Right renal cortex interstitium (tissue), 3 donors: ENCODE data around the gene IFITM1. TPM values are rescaled to one million over a fixed set of nuclear protein-coding genes. Genes with fewer than 3 reads are reported as not detected.
"Not testable (repeated sequence)": the region's sequence is repeated elsewhere in the genome, so short reads cannot be mapped to it uniquely, and the experiment has no call there.

Source experiments
- DNase-seq, 3 donors: peaks; one replicate each; pipeline ENCODE4 v3.0.0-alpha.2; 2013; ENCODE audit warnings: low read depth in 3 of 3, low spot score in 2 of 3
- polyA plus RNA-seq, 3 donors: library from polyadenylated mRNA; unstranded; fragments of 120-200 nt; gene quantifications; one replicate each; pipeline ENCODE4 v1.2.1, GENCODE V29; 2013; ENCODE audit not compliant: insufficient read length in 3 of 3

IFITM1 gene
- polyA plus RNA-seq, 3 donors, result 33.9 to 45.6 (median 43.5) TPM

DNA sequence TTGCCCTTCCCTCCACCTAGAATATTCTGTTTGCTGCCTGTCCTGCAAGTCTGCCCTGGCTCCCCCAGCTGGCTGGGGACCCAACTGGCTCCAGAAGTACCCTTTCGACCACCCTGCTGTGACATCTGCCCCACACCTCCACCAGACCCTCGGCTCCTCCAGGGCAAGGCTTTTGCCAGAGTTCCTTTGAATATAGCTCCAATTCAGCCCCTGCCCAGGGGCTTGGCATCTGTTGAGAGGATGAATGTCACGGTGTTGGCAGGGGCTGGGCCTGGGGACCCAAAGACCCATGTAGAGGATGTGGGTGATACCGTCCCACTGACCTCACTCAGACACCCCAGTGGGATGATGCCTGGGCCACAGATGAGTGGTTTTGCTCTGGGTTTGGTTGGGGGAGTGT, 31.7 kb upstream of the IFITM1 start:
- no peak for DNase-seq

DNA sequence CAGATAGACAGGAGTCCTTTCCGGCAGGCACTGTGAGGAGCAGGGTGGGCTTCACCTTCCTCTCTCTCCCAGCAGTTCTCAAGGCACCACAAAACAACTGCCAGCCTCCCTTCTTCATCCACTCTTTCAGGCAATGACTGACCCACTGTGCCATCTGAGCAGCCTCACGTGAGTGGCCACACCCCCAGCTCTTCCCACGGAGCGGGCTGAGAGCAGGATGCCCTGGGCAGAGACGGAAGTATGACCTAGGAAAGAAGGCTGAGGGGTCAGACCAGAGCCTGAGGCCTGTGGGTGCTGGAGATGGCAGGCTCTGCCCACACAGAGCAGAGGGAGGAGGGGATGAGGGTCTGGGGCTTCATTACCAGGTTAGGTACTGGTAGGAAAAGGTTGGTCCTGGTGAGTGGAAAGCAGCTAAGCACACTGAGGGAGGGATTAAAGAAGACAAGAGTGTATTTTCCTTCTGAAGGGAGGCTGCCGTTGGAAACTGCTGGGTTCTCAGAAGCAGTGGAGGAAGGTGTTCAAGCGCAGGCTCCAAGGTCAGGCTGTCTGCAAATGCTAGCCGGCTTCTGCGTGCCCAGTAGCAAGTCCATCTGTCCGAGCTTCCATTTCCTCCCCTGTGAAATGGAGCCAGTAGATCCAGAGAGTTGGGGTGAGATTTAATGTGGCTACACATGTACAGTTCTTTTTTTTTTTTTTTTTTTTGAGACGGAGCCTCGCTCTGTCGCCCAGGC, 31.0 kb upstream of the IFITM1 start:
- DNase-seq, result no peak

DNA sequence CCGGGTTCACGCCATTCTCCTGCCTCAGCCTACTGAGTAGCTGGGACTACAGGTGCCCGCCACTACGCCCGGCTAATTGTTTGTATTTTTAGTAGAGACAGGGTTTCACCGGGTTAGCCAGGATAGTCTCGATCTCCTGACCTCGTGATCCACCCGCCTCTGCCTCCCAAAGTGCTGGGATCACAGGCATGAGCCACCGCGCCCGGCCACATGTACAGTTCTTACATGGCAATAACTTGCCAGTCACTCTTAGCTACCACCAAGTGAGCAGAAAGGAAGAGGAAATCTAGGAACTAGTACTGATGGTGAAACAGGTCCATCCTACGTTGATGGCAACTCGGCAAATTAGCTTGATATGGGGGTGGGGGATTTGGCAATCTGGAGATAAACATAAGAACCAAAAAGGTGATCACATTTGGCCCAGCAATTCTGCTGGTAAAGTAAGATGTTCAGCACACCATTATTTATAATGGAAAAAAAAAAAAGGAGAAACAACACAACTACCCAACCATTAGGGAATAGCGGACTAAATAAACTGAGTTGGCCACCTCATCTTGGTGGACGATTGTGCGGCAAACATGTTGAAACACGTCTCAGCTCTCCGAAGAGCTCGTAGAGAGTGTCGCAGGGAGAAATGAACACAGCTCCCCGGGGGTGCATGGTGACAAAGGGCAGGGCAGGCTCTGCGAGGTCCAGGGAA, 30.3 kb upstream of the IFITM1 start:
- no peak for DNase-seq

DNA sequence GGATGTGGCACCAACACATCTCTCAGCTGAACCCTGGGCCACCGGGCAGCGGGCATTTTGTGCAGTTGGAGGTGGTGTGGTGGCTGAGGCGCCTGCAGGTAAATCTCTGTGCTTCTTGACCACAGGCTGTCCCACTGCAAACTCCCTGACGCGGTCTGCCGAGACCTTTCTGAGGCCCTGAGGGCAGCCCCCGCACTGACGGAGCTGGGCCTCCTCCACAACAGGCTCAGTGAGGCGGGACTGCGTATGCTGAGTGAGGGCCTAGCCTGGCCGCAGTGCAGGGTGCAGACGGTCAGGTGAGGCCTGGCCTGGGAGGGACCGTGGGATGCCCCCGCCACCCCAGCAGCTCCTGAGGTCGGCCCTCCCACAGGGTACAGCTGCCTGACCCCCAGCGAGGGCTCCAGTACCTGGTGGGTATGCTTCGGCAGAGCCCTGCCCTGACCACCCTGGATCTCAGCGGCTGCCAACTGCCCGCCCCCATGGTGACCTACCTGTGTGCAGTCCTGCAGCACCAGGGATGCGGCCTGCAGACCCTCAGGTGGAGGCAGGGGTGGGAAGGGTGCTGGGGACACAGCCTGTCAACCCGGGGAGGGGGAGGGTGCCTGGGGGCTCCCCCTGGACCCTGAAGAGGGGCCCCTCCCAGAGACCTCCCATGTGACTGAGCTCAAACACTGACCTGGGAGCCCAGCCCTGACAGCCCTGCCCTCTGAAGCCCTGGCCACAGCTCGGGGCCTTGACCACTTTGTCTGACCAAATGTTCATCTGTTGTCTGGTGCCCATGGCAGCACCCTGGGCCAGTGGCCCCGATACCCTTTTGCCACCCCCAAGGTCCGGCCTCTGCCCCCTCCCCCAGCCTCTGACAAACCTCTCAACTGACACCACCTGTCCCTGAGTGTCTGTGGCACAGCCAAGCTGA, 29.5 kb upstream of the IFITM1 start:
- no peak for DNase-seq

DNA sequence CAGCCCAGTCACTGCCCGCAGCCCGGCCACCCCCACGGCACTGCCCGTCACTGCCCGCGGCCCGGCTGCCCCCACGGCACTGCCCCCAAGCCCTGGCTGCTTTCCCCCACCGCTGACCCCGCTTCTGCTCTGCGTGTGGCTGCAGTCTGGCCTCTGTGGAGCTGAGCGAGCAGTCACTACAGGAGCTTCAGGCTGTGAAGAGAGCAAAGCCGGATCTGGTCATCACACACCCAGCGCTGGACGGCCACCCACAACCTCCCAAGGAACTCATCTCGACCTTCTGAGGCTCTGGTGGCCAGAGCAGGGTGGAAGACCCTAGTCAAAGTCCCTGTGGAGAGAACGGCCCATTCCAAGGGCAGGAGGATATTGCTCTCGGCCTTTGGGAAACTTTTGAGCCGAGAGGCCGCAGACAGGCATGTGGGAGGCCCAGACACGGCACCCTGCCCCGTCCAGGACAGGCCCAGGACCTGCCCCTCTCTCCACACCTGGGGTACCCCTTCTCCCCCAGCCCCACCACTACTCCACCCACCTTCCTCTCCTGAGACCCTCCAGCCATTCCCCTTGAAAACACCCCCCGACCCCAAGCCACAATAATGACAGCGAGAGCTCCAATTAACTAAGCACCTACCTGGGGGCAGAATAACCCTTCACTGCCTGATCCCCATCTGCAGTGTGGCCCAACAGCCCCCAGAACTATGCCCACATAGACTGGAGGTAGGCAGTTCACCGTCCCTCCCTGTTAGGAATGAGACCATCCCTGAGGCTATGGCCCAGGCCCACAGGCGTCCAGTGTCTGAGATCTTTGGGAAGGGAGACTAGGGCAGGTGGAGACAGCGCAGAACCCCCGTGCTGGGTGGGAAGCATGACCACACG, 28.6 kb upstream of the IFITM1 start:
- DNase-seq, result no peak

DNA sequence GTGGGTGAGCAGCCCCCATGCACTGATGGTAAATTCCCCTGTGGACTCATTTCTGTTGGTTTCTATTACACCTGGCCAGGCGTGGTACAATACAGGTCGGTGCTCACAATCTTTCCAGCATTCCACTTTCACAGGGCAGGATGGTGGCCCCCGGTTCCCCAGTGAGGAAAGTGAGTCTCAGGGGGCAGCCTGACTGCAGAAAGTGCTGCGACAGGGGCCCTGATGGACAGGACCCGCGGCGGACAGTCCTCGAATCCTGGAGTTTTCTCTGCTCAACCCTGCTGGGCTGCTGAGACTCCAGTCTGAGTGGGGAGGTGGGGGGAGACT, 28.0 kb upstream of the IFITM1 start:
- no peak for DNase-seq

DNA sequence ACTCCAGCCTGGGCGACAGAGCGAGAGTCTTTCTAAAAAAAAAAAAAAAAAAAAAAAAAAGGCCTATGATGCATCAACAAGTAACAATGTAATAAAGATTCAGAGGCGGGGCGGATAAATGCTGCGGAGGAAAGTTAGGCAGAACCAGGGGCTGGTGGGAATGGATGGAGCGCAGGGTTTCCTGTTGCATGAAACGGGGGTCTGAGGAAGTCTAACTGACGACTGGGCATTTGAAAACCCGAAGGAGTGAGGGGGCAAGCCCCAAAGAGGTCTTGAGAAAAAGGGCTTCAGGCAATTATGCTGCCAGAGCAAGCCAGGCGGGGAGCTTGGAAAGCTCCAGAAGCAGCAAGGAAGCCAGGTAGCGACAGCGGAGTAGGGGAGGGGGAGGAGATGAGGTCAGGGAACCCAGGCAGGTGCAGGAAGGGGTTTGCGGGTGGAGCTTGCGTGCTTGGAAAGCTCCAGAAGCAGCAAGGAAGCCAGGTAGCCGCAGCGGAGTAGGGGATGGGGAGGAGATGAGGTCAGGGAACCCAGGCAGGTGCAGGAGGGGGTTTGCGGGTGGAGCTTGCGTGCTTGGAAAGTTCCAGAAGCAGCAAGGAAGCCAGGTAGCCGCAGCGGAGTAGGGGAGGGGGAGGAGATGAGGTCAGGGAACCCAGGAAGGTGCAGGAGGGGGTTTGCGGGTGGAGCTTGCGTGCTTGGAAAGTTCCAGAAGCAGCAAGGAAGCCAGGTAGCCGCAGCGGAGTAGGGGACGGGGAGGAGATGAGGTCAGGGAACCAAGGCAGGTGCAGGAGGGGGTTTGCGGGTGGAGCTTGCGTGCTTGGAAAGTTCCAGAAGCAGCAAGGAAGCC, 26.6 kb upstream of the IFITM1 start:
- DNase-seq, result not testable (repeated sequence)

DNA sequence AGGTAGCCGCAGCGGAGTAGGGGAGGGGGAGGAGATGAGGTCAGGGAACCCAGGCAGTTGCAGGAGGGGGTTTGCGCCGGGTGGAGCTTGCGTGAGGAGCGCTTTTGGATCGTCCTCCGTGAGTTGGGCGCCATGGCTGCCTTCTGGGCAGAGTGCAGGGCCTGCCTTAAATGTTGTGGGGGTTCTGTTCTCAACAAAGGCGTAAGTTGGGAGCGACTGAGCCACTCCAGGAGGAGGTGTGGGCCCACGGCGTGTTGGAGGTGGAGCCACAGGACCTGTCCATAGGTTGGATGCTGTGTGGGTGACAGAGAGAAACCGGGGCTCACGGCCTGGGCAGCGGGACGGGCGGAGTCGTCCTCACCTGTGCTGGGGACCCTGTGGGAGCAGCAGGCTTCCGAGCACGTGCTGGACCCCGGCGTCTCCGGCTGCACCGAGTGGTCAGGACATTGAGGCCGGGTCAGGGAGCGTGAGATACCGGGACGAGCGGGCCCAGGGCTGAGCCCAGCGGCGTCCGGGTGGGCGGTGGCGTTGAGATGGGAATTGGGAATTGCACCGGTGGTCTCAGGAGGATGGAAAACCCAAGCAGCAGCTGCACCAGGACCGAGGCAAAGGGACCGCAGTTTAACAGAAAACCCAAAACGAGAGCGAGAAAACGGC, 25.9 kb upstream of the IFITM1 start:
- DNase-seq, result no peak

DNA sequence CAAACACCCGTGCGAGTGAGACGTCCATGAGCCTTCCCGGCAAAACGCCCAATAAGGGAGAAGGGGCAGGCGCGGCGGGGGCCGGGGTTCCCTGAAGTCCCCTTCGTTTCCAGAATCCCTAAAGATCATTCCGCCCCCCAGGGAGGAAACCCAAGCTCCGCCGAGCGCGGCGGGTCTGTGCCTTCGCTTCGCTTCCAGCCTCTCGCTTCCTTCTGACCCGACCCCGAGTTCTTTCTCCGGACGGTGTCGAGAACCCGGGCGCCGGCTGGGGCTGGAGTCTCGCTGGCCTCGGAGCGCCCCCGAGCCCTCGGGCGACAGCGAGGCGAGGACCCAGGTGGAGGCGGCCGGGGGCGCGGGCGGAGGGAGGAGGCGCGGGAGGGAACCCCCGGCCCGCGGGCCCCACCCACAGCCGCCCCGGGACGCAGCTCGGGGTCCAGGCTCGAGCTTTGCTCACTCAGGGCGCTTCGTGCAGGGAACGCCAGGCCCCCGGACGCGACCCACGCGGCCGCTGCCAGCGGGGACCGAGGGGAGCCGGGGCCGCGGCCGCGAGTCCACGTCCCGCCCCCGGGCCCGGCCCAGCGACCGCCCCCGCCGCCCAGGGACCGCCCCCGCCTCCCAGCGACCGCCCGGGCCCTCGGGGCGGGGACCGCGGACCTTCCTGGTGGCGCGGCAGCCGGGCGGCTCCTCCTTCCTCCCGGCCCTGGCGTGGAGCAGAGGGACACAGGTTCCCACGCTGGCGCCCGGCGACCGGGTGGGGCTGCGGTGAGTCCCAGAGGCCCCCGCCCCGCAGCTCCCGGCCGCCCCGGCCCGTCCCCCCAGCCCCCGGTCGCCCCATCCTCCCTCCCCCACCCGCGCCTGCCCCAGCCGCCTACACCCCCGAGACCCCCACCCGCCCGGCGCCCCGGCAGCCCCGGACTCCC, 25.1 kb upstream of the IFITM1 start, which contains the start of gene PGGHG:
PGGHG (plus strand) TSS at position 649 of the 920 bp plus-strand sequence. CDS start 691 bp downstream, outside the sequence.
- DNase-seq, result no peak

DNA sequence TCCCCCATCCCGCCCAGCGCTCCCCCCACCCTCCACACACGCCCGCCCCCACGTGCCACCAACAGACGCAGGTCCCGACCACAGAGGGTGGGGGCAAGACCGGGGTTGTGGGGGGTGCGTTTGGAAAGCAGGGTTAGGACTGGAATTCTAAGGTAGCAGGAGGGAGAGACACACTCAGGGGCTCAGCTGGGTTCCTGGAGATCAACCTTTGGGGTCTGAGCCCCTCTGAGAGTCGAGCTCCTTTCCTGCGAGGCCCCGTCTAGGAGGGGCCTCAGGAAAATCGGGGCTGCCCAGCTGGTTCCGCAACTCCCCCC, 24.5 kb upstream of the IFITM1 start:
- no peak for DNase-seq

DNA sequence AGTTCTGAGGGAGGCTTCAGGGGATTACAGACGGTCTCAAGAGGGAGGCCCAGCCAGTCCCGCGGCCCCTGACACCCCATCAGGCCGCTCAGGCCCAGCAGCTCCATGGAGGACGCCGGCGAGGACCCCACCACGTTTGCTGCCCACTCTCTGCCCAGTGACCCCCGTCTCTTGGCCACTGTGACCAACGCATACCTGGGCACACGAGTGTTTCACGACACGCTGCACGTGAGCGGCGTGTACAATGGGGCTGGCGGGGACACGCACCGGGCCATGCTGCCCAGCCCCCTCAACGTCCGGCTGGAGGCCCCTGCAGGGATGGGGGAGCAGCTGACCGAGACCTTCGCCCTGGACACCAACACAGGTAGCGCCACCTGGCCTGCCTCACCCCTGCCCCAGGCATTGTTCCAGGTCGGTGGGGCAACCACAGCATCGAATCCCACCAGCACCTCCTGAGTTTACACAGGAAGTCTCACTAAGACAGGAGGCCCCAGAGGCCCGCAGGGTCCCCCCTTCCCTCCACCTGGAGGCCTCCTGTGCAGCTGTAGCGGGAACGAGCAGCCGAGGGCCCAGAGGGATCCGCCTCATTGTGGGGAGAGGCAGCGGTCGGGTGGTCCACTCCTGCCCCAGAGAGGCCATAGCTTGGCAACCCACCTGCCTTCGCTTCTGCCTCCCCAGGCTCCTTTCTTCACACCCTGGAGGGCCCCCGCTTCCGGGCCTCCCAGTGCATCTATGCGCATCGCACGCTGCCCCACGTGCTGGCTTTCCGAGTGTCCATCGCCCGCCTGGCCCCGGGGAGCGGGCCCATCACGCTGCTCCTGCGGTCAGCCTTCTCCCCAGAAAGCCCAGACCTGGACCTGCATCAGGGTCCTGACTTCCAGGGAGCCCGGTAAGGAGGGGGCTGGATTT, 23.9 kb upstream of the IFITM1 start:
- no peak for DNase-seq

DNA sequence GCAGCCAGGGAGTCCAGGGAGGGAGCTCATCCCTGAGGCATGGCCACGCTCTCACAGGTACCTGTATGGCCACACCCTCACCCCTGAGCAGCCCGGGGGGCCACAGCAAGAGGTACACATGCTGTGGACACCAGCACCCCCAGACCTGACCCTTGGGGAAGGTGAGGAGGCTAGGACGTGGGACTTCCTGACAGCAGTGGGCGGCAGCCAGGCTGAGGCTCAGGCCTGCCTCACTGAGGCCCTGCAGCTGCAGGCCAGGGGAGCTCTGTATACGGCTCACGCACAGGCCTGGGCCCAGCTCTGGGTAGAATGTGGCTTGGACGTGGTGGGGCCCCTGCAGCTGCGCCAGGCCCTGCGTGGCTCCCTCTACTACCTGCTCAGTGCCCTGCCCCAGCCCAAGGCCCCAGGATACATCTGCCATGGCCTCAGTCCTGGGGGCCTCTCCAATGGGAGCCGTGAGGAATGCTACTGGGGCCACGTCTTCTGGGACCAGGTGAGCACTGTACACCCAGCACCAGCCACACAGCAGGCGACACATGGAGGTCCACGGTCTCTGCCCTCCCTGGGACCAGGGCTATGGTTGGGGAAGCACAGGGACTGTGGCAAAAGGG, 23.1 kb upstream of the IFITM1 start:
- no peak for DNase-seq

DNA sequence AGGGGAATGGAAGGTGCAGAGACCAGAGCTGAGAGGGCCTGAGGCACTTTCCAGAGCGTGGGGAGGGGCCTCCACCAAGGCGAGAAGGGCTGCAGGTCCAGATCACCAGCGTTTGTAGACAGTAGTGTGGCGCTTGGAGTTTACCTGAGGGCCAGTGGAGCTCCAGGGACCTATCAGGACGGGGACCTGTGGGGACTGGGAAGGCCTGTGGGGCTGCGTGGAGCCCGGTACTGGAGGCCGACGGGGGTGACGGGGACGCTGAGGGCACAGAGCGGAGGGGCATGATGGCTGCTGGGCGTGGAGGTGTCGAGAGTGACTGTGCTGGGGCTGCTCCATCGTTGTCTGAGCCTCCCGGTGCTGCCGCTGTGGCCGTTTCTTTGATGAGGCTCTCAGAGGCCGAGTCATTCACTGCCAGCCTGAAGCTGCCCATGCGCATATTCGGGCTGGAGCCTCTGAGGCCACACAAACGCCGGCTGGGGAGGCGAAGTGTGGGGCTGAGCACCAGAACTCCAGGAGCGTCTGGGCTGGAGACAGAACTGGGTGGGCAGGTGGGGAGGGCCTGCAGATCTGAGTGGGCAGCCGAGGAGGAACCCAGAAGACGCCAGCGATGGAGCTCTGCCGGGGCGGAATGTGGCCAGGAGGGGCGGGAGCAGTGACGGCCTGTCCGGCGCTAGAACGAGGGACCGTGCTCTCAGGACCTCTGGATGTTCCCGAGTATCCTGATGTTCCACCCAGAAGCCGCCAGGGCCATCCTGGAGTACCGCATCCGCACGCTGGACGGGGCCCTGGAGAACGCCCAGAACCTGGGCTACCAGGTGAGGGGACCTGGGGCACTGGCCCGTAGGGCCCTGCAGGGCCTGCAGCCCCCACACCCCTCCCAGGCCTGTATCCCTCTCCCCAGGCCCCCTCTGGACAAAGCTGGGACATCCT, 22.3 kb upstream of the IFITM1 start:
- DNase-seq, result no peak

DNA sequence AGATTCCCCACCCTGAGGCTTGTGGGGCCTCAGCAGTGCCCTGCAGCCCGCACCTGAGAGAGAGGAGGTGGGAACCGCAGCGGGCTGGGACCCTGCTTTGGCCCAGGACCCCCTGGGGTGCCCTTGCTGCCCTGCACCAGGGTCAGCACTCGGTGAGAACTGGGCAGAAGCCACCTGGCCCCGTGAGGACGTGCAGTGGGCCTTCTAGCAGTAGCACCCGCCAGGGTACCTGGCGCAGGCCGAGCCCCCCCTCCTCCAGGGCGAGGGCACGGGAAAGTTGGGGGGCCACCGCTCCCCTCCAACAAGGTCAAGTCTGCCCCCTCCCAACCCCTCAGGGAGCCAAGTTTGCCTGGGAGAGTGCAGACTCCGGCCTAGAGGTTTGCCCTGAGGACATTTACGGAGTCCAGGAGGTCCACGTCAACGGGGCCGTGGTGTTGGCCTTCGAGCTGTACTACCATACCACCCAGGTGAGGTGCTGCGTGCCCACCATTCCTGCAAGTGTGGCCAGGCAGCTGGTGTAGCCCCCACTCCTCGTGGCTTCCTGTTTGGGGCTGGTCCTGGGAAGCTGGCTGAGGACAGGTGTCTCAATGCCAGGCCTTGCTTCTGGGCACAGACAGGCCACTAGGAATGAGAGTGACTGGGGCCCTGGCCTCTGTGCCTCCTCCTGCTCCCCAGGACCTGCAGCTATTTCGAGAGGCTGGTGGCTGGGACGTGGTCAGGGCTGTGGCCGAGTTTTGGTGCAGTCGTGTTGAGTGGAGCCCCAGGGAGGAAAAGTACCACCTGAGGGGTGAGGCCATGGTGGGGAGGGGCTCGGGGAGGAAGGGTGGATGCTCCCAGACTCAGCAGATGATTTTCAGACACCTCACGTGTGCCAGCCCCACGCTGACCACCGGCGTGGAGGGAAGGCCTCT, 21.4 kb upstream of the IFITM1 start:
- no peak for DNase-seq
